Measurements from ENCODE around the gene PDE4DIP.
"Not testable (repeated sequence)": the region's sequence is repeated elsewhere in the genome, so short reads cannot be mapped to it uniquely, and the experiment has no call there.

PDE4DIP gene

DNA sequence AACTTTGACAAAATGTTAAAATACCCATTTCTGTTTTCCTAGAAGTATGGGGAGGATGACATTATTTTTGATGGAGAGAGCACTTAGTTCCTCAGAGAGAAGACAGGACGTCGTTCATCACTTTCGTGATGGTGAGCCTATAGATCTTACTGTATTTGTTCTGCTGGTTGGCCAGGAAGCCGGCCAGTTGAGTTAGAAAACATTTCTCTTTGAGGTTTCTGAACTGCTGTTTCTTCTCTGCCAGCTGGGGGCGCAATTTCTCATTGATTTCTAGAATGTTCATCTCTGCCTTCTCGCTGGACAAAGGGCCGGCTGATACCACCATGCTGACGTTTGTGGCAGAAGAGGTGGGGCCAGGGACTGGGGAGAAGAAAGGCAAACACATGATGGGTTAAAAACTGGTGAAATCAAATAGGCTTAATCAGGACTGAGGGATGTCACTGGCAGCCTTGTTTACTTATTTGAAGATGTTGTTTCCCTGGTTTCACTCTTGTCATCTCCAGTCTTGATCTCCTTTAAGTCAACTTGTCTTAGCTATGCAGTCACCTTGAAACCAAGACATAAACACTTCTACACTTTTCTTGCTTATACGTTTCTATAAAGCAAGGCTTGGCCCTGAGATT is 231.4 kb downstream of the PDE4DIP start:
- not testable (repeated sequence) for H3K27ac ChIP-seq (ENCODE audit: low read depth, low read length, poor library complexity, severe bottlenecking); H3K4me3 ChIP-seq (ENCODE audit: low read depth, low read length, poor library complexity, severe bottlenecking); H3K9ac ChIP-seq (ENCODE audit: low read length); H3K9me2 ChIP-seq (ENCODE audit: low read depth, low read length); H3K79me2 ChIP-seq (ENCODE audit: insufficient read depth, low read length); H3F3A ChIP-seq (ENCODE audit: insufficient read depth, low read length); H3K4me2 ChIP-seq (ENCODE audit: low read length); H3K36me3 ChIP-seq (ENCODE audit: insufficient read depth, low read length); H3K4me1 ChIP-seq (ENCODE audit: insufficient read depth, low read length, severe bottlenecking); H4K20me1 ChIP-seq (ENCODE audit: insufficient read depth, low read length); H3K27me3 ChIP-seq (ENCODE audit: insufficient read depth, low read length); H2AFZ ChIP-seq (ENCODE audit: low read length); H3K9me3 ChIP-seq (ENCODE audit: low read length)

All from OCI-LY1 (cell line).